GM12865 (cell line): Measurements from ENCODE around the gene HNRNPM.
"Not testable (repeated sequence)": the region's sequence is repeated elsewhere in the genome, so short reads cannot be mapped to it uniquely, and the experiment has no call there.

ENCODE experiments used
- DNase-seq: peaks from one replicate; pipeline ENCODE4 v3.0.0; 2010; ENCODE audit warnings: low read depth
- H3K4me3 ChIP-seq: 2 replicates; pipeline ENCODE4 v1.5.1; 2011; ENCODE audit warnings: mild to moderate bottlenecking, low read depth, low read length, control low read depth
- TF ChIP-seq, protein P1 (sequence below): IDR thresholded peaks from 2 replicates; pipeline ENCODE4 v1.5.1; 2011; ENCODE audit warnings: low read length, control low read depth, low read depth, inconsistent platforms; ENCODE audit not compliant: insufficient read depth; ENCODE audit errors: missing control alignments

Gene HNRNPM

GRCh38 chr19:8412783-8413628, 31.8 kb upstream of the HNRNPM start, which contains the start of gene MARCHF2:
Gene MARCHF2, plus strand, starts transcription at chr19:8413305. Its CDS starts 8,536 bp downstream, at chr19:8421841.
- TF ChIP-seq, protein P1, sequence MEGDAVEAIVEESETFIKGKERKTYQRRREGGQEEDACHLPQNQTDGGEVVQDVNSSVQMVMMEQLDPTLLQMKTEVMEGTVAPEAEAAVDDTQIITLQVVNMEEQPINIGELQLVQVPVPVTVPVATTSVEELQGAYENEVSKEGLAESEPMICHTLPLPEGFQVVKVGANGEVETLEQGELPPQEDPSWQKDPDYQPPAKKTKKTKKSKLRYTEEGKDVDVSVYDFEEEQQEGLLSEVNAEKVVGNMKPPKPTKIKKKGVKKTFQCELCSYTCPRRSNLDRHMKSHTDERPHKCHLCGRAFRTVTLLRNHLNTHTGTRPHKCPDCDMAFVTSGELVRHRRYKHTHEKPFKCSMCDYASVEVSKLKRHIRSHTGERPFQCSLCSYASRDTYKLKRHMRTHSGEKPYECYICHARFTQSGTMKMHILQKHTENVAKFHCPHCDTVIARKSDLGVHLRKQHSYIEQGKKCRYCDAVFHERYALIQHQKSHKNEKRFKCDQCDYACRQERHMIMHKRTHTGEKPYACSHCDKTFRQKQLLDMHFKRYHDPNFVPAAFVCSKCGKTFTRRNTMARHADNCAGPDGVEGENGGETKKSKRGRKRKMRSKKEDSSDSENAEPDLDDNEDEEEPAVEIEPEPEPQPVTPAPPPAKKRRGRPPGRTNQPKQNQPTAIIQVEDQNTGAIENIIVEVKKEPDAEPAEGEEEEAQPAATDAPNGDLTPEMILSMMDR, result peak; percentile 63
- H3K4me3 ChIP-seq, result peak within 1 kb of the TSS; percentile 84
- peak; percentile 99 for DNase-seq

DNA sequence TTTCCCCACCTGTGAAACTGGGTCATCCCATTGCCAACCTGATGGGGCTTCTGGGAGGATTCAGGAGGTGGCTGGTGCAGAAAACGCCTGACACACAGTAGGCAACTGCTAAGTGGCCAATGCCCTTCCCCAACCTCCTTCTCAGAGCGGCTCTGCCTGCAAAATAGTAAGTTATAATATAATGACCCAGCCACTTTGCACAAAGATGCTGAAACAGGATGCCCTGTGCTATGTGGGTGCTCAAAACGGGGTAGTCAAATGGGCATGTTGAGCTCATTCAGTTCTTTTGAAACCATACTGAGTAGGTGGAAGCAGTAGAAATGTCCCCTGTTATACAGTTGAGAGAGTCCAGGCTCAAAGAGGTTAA, 31.2 kb upstream of the HNRNPM start:
- TF ChIP-seq, protein P1, result no peak
- no peak for DNase-seq
- H3K4me3 ChIP-seq, result peak overlapping the region; percentile 84

DNA sequence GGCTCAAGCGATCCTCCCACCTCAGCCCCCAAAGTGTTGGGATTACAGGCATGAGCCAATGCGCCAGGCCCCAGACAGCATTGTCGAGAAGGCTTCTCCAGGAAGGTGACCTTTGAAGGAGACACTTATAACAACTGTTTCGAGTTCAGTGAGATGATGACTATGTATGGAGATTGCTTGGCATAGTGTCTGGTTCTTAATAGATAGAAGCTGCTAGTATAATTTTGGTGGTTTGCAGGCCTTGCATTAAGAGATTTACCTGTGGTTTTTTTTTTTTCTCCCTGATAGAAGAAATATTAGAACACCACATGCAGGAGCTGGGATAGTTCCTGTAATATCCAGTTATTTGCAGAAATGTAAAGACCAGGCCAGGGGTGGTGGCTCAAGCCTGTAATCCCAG, 28.0 kb upstream of the HNRNPM start:
- TF ChIP-seq, protein P1, result no peak
- no peak overlapping the region for H3K4me3 ChIP-seq
- no peak for DNase-seq

GRCh38 chr19:8421484-8422461, 23.0 kb upstream of the HNRNPM start:
- TF ChIP-seq, protein P1, result no peak
- H3K4me3 ChIP-seq, result no peak overlapping the region
- DNase-seq, result no peak

DNA sequence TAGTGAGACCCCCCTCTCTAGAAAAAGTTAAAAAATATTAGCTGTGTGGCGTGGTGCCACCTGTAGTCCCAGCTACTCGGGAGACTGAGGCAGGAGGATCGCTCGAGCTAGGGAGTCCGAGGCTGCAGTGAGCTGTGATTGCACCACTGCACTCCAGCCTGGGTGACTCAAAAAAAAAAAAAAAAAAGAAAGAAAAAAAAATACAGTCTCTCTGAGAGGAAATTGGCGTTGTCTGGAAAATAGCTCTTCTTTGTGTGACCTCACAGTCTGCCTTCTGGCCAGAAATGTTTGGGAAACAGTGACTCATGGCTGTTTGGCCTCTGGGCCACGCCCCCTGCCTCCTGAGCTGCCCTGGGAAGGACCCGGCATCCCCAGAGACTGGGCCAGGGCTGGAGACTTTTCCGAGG, 21.0 kb upstream of the HNRNPM start:
- no peak overlapping the region for H3K4me3 ChIP-seq
- TF ChIP-seq, protein P1, result no peak
- DNase-seq, result no peak

DNA sequence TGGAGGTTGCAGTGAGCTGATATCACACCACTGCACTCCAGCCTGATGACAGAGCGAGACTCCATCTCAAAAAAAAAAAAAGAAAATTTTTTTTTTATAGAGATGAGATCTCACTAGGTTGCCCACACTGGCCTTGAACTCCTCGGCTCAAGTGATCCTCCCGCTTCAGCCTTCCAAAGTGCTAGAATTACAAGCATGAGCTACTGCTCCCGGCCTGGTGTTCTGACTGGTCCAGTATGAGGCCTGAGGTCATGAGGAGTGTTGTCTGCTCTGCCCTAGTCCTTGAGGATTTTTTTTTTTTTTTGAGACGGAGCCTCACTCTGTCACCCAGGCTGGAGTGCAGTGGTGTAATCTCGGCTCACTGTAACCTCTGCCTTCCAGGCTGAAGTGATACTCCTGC, 19.4 kb upstream of the HNRNPM start:
- H3K4me3 ChIP-seq, DNase-seq: not testable (repeated sequence)

DNA sequence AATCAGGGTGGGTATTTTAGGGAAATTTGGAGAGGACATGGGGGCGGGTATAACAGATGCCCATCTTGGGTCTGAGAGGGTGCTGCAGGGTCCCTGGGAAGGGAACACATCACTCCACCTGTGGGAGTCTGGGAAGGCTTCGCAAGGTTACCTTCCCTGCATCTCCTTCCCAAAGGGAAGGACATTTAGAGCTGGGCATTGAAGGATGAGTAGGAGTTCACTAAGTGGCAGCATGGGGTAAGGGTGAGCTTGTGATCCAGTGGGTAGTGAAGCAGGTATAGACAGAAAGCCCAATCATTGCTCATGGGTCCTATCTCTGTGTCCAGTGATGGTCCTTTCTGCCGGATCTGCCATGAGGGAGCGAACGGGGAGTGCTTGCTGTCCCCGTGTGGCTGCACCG, 18.5 kb upstream of the HNRNPM start:
- TF ChIP-seq, protein P1, result no peak
- H3K4me3 ChIP-seq, result no peak overlapping the region
- no peak for DNase-seq
